Thyroid gland (tissue), 4 donors: ENCODE data around the gene KIAA1671.

Experiments
- POLR2A ChIP-seq, 2 donors: fragments of 450-650 bp; IDR thresholded peaks; one replicate each; pipeline ENCODE4 v1.6.1; 2017; ENCODE audit warnings: antibody characterized with exemption in 2 of 2, mild to moderate bottlenecking in 2 of 2, moderate library complexity in 1 of 2
- TF ChIP-seq, protein P1 (sequence below), 6 experiments: fragments of 200-600 bp in 3 of 6; fragments of 450-650 bp in 3 of 6; sonication (generic) in 3 of 6; IDR thresholded peaks; one replicate each; pipeline ENCODE4 v1.5.1; 2016 to 2019; ENCODE audit warnings: antibody characterized with exemption in 6 of 6, mild to moderate bottlenecking in 2 of 6, inconsistent platforms in 1 of 6, moderate library complexity in 1 of 6

DNA sequence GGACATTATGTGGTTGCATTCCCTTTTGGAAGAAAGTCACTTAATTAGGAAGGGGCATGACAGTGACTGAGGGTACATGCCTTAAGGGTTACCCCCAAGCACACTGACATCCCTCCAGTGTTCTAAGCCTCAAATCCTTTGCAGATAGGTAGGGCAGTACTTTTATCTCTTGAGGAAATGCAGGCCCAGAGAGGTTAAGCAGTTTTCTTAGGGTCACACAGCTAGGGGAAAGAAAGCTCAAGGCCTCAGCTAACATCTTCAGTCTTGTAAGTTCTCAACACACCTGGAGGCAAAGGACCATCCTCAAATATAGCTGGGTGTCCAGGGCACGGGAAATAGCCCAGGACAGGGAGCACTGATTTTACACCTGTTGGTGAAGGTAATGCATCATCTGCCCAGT, 31.6 kb downstream of the KIAA1671 start:
- no peak for TF ChIP-seq POLR2A (IDR thresholded peaks at IDR 0.05)
- TF ChIP-seq, protein P1, sequence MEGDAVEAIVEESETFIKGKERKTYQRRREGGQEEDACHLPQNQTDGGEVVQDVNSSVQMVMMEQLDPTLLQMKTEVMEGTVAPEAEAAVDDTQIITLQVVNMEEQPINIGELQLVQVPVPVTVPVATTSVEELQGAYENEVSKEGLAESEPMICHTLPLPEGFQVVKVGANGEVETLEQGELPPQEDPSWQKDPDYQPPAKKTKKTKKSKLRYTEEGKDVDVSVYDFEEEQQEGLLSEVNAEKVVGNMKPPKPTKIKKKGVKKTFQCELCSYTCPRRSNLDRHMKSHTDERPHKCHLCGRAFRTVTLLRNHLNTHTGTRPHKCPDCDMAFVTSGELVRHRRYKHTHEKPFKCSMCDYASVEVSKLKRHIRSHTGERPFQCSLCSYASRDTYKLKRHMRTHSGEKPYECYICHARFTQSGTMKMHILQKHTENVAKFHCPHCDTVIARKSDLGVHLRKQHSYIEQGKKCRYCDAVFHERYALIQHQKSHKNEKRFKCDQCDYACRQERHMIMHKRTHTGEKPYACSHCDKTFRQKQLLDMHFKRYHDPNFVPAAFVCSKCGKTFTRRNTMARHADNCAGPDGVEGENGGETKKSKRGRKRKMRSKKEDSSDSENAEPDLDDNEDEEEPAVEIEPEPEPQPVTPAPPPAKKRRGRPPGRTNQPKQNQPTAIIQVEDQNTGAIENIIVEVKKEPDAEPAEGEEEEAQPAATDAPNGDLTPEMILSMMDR (IDR thresholded peaks at IDR 0.05), result no peak
